ENCODE measurements around the gene ALDH1A1.

ALDH1A1 gene

DNA sequence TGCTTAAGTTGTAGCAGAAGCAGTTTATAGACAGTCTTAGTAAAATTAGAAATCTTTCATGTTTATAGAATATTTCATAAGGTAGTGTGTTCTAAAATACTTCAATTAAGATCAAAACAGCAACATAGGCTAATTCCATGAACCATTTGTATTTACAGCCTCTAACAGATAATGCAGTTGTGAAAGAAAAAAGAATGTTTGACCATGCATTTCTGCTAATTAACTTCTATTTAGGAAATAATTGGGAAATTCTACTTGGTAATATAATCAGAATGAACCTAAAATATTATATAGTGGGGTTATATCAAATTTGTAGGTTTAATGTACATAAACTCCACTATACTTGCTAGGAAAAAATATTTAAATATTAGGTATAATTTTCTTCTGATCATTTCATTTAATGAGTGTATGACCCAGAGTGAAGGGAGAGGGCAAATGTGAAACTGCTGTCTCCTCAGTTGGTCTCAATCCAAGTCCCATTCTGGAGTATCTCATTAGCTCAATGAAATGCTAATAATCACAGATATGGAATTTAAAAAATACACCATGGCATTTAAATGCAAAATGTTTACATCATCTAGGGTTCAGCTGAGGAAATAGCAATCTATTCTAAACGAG, 34.9 kb downstream of the ALDH1A1 start:
- DNase-seq (ENCODE audit: low spot score): no peak

- DNase-seq (ENCODE audit: low spot score): no peak
Measured at GRCh38 chr9:72915659-72916058, 37.2 kb downstream of the ALDH1A1 start.

GRCh38 chr9:72914750-72915149, 38.1 kb downstream of the ALDH1A1 start:
- no peak for DNase-seq (ENCODE audit: low spot score)

DNA sequence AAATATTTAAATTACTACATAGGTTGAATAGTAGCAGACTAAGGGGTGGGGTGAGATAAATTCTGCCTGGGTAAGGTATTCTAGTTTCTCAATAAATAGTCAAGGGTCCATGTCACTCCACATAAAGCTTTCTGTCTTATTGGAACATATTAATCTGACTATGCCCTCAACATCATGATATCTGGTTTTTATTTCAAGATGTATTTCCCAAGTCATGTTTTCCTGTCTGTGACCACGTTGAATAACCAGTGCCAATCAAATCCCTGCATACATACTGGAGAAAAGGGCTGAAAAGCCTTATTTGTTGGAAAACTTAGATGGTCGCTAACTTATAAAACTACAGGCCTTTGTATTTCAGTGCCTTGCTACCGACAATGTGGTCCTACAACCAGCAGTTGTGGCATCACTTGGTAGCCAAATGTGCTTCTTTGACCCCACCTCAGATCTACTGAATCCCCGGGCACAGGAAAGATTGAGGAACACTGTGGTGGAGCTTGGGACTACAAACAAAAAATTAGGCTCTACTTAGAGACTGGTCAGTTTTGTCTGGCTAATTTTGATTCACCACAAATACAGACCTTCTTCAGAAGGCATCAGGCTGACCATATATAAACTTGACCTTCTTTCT, 39.4 kb downstream of the ALDH1A1 start:
- no peak for DNase-seq (ENCODE audit: low spot score)

DNA sequence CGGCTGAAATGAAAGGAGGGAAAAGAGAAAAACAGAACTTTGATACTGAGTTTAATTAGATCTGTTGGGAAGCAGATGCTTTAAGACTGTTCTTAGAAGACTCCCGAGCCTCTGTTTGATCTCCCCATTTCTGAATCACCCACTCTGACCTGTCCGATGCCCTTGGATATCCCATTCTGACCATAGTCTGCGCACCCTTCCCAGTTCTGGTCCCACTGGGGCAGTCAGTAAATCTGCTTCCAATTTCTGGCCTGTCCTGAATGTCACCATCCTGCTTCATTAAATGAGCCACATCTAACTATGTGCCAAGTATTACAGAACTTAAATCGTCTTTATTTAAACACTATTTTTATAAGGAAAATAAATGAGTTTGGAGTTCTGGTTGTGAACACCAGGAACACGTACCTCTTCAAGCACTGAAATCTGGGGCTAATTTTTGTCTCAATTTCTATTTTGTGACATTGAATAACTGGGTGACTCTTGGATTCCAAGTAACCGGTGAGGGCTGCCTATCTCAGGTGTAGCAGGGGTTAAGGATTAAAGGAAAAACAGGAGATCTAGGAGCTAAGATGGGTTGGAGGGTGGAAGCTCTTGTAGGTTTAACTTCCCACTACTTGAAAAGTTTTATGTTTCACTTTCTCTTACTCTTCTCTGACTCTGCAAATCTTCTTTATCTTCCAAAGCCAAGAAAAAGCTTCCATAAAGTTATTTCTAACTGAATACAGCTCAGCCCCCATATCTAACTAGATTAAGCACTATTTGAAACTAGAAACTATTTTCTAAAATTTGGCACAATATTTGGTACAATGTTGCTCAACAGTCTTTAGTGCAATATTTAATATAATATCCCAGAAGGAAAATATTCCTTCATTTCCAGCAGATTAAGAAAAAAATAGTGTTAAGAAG, 40.1 kb downstream of the ALDH1A1 start:
- DNase-seq (ENCODE audit: low spot score): no peak

DNA sequence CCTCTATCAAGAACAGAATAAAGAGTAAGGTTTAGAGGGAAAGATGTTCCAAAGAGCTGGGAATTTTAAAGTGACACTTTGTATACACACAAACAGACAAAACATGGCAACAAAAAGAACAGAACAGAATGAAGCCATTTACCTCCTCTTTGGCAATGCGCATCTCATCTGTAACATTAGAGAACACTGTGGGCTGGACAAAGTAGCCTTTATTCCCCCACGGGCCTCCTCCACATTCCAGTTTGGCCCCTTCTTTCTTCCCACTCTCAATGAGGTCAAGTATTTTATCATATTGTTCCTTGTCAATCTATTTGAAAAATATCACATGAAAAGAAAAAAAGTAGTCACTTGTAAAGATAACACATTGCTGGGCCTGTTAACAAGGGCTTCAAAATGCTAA, 41.0 kb downstream of the ALDH1A1 start:
- DNase-seq (ENCODE audit: low spot score): no peak

DNA sequence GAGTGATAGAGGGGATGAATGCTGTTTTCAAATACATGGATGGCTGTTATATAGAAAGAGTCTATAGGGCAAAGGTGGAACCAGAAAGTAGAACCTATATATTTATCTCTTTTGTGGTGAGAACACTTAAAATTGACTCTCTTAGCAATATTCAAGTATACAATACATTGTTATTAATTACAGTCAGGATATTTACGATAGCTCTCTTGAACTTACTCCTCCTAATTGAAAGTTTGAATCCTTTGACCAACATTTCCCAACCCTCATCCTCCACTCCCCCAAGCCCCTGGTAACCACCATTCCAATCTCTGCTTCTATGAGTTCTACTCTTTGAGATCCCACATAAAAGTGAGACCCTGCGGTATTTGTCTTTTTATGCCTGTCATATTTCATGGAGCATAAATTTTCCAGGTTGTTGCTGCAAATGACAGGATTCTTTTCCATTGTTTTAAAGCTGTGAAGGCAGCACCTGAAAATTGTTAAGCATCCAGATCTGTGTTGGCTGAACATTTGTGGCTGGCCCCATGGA, 41.5 kb downstream of the ALDH1A1 start:
- DNase-seq (ENCODE audit: low spot score): no peak

DNA sequence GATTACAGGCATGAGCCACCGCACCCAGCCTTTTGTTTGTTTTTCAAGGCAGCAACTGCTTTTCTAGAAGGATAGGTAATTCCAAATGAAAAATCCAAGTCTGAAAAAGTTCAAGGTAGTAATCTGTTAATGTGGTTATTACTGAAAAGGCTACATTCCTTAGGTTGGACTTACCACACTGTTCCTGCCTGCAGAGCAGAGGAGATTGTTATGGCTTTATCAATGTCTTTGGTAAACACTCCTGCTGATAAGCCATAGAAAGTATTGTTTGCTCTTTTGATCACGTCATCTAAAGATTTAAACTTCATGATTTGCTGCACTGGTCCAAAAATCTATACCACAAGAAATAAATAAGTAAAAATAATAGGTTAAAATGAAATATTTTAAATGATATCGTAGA, 43.4 kb downstream of the ALDH1A1 start:
- no peak for DNase-seq (ENCODE audit: low spot score)

DNA sequence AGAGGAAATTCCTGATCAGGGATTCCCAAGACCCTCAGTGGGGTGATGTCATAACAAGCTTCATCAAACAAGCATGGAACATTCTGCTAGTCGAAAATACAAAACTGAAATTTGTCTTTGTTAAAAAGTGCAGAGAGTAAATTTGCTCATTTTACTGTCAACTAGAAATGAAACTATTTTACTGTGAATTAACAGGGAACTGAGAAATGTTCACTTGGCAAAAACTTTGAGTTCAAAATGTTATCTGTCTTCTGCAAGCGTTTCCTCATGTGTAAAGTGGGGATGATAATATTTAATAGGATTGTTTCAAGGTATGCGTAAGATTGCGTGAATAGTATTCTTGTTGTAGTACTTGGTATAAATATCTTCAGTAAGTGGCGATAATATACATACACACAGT, 45.4 kb downstream of the ALDH1A1 start:
- DNase-seq (ENCODE audit: low spot score): no peak

DNA sequence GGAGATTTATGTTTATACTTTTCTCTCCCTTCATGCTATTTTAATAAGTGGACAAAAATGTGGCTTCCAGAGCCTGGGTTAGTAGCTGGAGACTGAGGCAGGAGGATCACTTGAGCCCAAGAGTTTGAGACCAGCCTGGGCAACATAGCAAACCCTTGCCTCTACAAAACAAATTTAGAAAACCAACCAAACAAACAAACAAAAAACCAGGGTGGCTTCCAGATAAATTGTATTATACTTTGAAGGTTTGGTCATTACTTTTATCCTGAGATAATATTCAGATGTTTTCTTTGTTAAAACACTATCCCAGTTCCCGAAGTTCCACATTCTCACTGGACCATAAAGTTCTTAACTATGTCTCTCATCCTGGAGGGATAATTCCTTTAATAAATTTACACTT, 46.0 kb downstream of the ALDH1A1 start:
- DNase-seq (ENCODE audit: low spot score): no peak

- no peak for DNase-seq (ENCODE audit: low spot score)
Measured at GRCh38 chr9:72905514-72906480, 47.1 kb downstream of the ALDH1A1 start.

- DNase-seq (ENCODE audit: low spot score): no peak
Measured at GRCh38 chr9:72904267-72905093, 48.4 kb downstream of the ALDH1A1 start.

- no peak for DNase-seq (ENCODE audit: low spot score)
Measured at GRCh38 chr9:72903103-72903502, 49.8 kb downstream of the ALDH1A1 start.

DNA sequence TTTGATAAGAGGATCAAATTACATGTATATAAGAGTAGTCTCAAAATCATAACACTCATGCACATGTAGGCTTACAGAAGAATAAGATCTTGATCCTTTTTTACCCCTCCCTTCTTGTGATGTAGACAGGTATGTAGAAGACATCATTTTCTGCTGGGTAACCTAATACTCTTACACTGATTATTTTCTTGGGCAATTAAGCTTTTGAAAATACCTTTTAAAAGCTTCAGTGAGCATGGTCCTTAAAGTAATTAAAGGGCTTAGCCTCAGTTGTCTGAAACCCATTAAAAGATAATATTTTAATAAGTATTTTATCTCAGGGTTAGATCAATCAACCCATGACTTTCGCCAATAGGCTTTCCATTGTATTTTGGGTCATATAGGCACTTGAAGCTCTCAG, 50.6 kb downstream of the ALDH1A1 start:
- no peak for DNase-seq (ENCODE audit: low spot score)

DNA sequence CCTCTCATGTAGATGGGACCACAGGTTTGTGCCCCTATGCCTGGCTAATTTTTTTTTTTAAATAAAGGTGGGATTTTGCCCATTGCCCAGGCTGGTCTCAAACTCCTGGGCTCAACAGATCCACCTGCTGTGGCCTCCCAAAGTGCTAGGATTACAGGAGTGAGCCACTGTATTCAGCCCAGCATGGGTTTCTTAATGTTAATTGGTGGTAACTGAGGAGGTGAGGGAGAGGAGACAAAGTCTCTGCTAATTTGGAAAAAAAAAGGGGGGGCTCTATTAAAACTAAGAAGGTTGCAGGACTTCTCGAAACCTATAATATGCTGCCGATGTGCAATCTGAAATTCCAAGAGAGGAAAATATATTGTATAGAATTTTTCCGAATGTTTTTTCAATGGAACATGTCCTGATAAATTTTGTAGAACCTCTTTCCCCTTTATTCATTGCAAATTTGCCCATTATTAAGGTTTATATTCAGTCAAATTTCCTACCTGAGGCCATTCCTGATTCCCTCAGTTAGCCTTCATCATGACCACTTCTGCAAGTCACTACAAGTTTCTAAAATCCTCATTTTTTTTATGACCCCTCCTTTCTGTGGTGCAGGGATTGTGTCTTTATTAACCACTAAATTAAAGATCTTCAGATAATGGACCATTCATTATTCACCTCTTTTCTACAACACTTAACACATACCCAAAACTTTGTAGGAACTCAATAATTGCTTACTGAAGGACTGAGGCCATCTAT, 52.9 kb downstream of the ALDH1A1 start:
- no peak for DNase-seq (ENCODE audit: low spot score)

GRCh38 chr9:72898784-72899733, 53.8 kb downstream of the ALDH1A1 start:
- DNase-seq (ENCODE audit: low spot score): no peak

DNA sequence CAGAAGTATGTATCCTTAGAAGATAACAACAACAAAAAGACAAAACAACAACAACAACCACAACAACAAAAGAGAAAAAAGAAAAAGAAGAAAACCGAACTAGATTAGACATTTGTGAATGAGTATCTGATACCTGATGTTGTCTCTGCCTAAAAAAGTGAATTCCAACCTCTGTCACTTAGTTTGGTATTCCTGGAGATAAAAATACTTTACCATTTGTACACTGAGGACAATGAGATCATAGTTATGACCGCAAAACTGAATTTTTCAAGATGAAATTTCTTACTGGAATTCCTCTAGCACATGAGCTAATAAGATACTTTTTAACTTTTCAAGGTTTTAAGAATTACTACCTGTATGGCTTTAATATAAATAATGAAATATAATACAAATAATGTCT, 54.5 kb downstream of the ALDH1A1 start:
- DNase-seq (ENCODE audit: low spot score): no peak

DNA sequence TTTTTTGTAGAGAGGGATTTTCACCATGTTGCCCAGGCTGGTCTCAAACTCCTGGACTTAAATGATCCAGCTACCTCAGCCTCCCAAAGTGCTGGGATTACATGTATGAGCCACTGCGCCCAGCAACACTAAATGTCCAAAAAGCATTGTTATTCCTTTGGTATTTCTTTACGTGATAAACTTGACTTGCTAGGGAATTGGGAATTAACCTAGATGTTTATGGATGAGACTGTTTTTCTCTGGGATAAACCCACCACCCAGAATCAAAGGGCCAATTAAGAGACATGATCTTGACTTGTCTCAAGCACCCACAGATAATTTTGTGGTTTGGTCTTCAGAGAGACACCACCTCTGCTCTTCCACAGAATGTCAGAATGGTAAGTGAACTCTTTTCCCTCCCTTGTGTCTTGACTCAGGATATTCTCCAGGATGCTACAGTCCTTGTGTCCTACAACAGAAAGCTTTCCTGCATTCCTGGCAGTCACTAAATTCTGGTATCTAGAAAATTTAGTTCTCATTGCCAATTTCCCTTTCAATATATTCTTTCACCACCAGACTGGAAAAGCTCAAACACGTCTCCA, 55.7 kb downstream of the ALDH1A1 start:
- no peak for DNase-seq (ENCODE audit: low spot score)

- DNase-seq (ENCODE audit: low spot score): no peak
Measured at GRCh38 chr9:72896439-72896838, 56.4 kb downstream of the ALDH1A1 start.
